ENCODE results near the gene VSIR.

- TF ChIP-seq CTCF (IDR thresholded peaks at IDR 0.05; ENCODE audit: insufficient read depth, low read length): no peak
- no peak for TF ChIP-seq POLR2AphosphoS5 (IDR thresholded peaks at IDR 0.05; ENCODE audit: low read depth)
- no peak for TF ChIP-seq REST (IDR thresholded peaks at IDR 0.05; ENCODE audit: insufficient replicate concordance, low read depth)
- no peak for TF ChIP-seq GABPA (IDR thresholded peaks at IDR 0.05; ENCODE audit: low read depth)
These were observed 69.7 kb downstream of the VSIR start for GRCh38 chr10:71703577-71703976.

Data from HL-60 (cell line).